GM19468 (cell line): ENCODE measurements around the gene DPP6.

Source experiments
- ATAC-seq: cut with Tn5 transposase; IDR thresholded peaks from one replicate; pipeline ENCODE4 v1.9.1; 2021; ENCODE audit warnings: mild to moderate bottlenecking, moderate library complexity, moderate number of reproducible peaks; ENCODE audit not compliant: unreplicated experiment; ENCODE audit errors: extremely low read depth

The DPP6 gene

DNA sequence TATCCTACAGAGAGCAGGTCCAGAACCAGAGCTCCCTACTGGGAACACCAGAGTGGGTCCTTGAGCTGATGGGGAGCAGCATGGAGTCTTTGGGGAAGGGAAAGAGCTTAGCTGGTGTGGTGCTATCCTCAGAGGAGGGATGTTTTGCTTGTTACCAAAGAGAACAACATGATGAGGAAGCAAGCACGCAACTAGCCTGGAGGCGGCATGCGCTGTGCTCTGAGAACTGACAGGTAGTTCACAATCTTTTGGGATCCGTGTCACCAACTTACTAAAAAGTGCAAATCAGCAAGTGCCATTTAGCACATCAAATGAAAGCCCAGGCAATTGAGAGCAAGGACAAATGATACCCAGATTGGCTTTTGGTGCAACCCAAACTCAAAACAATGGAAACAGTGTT is 257.9 kb downstream of the DPP6 start:
- no peak for ATAC-seq

DNA sequence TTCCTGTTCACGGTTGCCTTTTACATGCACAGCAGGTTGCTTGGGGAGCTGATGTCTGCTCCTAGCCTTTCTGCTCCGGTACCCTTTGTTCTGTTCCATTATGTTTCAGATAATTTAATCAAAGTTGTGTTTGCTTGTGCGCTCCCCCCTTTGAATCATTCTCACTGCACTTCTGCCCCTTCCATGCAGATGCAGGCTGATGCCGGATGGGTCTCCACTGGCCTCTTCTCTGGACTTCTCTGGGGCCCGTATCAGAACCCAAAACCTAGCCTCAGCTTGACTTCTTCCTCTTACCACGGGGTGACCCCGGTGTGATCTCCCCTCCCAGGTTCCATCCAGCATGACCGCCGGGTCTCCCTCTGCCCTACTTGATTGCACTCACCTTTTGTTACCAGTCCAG is 272.0 kb downstream of the DPP6 start:
- ATAC-seq, result no peak

DNA sequence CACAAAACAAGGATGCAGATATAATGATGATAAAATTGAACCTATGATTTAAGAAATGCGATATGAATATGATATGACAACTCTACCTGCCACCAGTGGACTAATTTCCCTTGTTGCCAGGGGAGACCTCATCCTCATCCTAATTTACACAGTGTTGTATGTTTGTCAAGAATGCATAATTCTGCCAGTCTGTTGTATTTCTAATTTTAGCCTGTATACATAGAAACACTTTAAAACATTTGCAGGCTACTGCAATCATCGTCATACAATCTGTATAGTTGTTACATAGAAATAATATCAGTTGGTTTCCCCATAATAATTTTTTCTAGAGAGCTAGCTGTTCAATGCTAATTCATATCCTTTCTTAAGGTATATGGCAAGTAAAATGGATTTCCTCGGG is 274.2 kb downstream of the DPP6 start:
- ATAC-seq, result no peak

DNA sequence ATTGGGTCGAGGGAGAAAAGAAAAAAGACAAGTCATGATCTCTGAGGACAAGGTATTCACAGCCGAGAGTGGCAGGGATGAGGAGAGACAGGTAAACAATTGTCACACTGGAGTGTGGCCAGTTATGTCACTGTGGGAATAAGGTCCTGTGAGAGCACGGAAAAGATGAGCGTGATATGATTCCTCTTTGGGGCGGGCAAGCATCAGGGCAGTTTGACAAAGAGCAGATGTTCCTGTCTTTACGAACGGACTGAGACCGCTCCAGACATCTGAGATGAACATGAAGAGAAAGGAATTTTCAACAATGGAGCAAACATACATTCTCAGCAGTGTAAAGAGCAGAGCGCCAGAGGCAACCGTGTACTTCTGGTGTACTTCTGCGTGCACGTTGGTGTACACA is 278.1 kb downstream of the DPP6 start:
- ATAC-seq, result no peak

DNA sequence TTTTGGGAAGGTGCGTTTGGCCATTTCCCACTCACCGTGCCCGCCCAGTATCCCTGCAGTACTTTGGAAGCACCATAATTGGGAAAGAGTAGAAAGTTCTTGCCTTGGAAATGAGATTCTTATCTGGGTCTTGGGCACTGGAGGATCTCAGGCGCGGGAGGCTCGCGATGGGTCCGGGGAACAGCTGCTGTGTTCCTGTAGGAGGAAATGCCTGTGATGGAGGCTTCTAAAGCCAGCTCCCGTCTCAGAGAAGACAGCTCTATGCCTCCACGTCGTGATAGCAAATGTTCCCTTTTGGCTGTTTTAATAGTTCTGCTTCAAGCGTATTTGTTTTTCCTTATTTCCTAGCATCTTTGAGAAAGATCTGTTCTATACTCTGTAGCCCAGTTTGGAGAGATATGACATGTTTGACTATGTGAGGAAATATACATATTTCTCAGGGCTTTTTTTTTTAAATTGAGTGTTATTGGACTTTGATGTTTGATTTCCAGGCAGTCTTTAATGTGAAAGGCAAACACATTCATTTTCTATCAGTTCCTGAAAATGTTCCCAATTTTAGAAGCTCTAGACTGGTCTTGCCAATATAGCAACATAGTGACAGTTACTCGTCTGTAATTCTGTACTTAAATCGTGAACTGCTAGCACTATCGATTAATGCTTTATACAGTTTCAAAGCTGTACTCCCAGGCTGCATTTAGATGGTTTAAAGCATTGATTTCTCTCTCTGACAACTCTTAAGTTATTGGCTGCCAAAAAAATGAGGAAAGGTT is 280.8 kb downstream of the DPP6 start:
- ATAC-seq, result no peak

DNA sequence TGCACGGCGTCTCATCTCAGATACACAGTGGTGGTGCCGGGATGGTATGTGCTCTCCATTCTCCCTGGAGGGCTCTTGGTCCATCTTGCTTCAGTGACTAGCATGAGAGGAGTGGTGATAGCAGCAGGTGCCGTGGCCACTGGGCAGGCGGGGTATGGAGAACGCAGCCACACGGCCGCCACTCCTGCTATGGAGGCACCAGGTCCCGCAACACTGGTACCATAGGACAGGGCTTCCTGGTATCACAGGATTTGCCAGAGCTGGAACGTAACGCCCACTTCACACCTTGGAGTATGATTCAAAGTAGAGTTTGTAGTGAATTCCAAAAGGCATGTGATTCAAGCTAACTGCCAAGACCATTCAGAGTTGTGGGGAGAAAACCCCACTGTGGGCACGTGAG is 284.1 kb downstream of the DPP6 start:
- no peak for ATAC-seq

DNA sequence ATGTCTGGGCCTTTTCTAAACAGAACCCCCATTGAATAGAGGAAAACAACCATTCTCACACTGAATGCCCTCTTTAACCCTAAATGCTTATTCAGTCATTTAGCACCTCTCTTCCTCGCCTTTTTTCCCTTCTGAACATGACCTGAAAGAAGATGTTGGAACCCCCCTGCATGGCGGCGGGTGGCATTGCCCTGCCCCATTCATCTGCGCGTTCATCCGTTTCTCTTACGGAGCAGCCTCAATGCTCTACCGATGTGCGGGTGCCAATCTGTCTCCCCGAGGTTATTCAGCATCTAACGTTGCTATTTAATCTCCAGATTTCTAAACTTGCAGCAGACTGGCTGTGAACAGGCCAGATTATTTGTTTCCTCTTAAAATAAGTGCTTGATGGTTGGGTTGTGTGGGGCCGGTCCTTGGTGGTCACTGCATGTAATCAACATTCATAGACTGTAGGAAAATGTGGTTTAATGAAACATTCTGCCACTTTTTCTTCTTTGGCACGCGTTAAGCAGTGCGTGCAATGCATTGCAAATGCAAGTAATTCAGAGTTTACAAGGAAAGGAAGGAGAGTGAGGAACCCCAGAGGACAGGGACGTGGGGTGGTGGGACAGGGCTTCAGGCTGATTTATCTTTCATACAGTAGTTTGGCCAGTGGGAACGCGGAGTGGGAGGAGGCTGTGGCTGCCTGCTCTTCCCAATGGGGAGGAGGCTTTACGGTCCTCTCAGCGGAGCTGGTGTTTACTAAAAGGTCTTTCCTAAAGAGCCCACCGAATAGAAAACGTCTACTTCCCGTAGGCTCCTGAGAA is 286.7 kb downstream of the DPP6 start:
- no peak for ATAC-seq

DNA sequence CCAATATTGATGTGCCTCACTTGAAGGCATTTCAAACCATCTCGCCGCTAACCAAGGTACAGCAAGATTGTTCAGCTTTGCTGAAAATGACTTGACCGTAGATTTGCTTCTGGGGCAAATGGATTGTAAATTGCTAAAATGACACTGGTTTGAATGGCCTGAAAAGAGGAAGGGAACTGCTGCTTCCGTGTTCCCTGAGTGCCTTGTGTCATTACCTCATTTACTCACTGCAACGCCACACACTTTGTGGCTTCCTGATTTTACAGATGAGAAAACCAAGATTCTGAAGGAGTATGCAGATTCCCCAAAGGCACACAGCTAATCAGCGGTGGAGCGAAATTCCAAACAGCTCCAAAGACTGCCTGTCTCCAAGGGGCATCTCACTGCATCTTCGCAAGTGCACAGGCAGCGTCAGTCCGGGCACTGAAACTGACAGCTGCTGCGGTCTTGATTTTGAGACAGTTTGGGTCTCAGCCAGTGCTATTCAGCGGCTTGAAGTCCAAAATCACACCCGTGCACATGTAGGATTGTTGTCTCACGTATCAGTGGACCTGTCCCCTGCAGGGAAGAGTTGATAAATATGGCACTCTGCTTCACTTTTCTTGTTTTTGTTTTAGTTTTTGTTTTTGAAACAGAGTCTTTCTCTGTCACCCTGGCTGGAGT is 290.9 kb downstream of the DPP6 start:
- ATAC-seq, result no peak

DNA sequence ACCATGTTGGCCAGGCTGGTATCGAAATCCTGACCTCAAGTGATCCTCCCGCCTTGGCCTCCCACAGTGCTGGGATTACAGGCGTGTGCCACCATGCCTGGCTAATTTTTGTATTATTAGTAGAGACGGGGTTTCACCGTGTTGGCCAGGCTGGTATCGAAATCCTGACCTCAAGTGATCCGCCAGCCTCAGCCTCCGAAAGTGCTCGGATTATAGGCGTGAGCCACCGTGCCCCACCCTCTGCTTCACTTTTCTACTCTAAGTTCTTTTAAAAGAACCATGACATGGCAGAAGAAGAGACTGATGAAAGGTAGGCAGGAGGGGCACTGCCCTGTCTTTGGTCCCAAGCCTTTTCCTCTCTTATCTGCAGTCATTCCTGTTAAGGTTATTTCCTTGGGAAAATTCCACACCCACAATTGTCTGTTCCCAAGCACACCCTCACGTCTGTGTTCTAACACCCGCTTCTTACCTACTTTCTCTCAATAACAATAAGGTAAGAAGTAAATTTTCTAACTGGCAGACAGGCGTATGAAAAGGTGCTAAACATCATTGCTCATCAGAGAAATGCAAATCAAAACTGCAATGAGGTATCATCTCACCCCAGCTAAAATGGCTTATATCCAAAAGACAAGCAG is 291.7 kb downstream of the DPP6 start:
- ATAC-seq, result no peak

DNA sequence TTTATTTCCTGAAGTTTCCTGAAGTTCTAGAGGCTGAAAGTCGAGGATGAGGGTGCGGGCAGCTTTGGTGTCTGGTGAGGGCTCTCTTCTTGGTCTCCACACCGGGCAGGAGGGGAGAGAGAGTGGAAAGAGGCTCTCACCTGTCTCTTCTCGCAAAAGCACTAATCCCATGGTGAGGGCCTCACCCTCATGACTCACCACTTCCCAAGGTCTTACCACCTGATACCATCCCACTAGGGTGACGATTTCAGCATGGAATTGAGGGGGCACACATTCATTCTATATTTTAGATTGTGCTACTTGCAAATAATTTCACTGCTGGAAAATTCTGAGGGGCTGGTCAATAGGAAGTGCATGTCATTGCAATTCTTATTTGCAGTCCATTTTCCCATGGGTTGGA is 292.9 kb downstream of the DPP6 start:
- no peak for ATAC-seq

DNA sequence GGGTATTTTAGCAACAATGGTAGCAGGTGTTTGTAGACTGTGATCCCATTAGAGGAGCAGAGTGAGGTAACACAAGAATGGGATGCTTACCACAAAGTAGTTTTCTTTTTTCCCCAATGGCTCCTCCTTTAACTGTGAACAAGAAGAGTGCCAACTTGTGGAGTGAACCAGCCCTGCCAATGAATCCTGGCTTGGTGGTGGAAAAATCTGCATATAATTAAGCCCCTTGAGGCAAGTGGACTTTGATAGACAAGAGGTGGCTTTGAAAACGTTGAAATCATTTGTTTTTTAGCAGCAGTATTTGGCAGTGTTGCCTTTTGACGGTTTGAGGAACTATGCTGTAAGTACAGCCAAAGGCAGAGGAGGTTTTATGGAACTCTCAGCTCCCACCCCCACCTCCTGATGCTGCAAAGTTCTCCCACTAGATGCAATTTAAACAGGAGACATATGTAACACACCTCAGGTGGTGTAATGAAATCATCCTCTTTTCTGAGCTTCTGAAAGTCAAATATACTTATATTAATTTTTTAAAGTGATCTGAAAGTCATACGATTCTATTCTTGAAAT is 295.6 kb downstream of the DPP6 start:
- ATAC-seq, result no peak

DNA sequence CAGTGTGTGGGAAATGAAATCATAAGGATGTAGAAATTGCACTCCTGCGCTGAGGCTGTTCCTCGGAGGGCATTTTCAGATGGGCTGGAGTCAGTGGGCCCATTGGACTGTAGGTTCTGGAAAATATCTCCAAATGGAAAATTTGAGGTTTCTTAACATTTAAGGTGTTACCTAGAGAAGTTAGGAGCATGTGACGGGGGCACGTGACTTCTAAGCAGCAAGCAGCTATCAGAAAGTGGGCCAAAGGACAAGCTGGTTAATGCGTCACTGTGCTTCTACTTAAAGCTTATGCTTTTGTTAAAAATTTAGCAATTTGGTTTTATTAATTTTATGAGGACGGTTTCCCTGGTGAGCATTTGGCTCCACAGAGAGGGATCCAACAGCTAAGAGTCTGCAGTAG is 298.7 kb downstream of the DPP6 start:
- no peak for ATAC-seq

DNA sequence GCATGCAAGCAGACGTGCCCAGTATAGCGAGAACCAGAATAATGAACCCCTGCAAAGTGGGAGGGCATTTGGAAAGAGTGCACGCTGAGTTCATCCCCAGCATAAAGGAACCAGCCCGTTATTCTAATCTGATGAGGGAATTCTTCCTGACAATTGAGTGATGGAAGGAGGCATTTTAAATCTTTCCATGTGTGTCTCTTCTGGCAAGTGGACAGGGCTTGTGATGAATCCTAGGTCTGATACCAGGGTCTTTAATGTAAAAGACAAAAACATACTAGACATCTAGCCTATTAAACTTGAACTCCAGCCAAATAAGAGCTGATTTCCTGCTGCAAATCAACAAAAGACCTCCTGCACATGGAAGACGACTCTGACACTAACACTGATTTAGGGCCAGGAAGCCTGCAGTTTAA is 301.2 kb downstream of the DPP6 start:
- no peak for ATAC-seq

DNA sequence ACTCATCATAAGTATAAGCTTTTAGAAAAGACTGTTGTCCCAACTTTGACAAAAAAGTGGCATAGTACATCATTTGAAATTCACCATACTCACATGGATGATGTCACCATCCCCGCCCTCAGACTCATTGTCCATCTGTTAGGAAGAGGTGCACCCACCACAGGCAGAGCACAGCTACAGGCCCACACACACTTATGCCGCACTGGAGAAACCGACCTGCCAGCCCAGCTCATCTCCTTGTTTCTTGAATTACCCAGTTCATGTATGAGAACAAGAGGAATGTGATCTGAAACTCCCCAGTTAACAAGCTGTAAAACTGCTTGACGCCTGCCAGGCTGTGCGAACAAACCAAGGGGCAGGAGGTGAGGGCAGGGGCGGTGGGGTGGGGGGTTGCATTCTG is 312.0 kb downstream of the DPP6 start:
- no peak for ATAC-seq

DNA sequence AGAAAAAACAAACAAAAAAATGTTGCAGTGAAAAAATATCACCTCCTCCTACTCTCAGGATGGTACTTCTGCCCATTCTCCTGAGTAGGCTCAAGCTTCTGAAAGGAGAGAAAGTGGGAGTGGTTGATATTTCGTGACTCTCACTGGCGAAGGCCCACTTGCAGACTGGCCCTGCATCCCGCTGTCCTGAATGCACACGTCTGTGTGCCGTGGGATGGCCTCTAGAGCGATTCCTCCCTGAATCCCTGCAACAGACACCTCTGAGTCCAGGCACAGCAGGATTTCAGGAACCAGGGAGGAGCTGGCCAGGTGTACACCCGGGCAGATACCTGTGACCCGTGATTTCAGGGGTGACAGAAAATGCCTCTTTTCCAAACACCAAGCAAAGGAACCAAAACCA is 319.2 kb downstream of the DPP6 start:
- ATAC-seq, result no peak

DNA sequence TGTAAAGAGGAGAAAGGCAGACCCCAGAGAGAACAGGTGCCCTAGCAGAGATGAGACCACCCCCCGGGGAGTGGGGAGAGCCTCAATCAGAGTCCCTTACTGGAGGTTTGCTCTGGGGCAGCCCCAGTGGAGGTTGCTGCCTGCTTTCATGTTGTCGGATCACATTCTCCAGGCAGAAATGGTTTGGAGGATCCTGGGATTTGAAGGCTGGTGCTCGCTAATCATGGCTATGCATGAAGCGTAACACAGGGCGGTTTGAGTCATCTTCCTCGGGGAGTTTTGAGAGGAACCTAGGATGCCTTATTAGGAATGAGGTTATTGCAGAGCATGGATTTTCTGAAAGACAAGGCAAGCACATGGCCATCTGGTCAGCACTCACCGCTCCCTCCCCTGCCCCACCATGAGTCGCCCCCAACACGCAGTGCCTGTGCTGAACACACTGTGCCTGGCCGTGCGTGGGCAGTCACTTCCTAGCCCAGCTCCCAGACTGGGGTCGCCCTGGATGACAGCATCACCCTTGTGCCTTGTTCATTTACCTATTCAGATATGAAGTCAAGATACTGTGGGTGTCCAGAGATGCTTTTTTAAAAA is 319.9 kb downstream of the DPP6 start:
- ATAC-seq, result no peak

DNA sequence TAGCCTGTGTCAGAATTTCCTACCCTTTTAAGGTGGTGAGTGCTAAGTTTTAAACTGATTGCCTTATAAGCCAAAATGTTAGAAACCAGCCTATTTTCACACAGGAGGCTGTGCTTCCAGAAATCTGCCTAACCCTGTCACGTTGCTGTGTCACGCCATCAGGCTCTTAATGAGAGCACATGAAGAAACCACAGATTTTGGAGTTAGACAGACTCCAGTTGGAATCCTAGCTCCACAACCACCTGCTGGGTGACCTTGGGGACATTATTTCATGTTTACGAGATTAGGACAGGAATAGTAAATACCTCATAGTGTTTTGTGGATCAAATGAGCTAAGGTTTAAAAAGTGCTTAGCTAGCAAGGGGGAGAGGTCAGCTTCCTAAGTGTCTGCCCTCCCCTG is 321.8 kb downstream of the DPP6 start:
- ATAC-seq, result no peak

DNA sequence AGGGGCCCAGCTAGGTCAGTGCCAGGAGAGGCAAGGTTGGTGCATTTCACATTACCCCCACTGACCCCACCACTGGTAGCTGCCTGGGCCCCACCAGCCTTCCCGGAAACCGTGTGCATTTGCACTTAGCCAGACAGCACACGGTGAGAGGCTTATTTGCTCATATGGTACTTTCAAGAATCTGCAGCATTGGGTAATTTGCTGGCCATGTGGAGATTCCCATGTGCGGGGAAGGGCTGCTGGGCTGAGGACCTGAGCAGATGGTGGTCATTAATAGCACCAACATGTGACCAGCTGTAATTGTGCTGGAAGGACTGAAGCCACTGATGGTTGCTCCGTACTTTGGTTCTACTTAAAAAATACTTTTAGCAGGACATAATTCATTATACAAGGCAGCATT is 323.8 kb downstream of the DPP6 start:
- no peak for ATAC-seq

DNA sequence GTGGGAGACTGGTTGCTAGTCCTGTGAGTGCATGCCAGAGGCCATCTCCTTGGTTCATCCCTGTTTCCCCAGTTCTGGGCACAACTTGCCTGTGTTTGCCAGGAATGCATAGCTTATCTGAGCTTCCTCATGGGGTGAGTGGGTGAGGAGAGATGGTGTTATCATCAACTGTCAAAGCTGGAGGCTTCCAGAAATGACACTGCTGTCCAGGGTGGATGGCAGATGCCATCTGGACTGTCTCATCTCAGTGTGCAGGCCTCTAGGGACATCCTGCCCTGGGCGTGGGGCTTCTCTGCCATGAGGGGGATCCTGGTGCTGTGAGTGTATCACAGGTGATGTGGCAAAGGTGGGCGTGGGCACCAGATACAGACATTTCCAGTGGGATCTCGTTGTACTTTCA is 328.6 kb downstream of the DPP6 start:
- ATAC-seq, result no peak

DNA sequence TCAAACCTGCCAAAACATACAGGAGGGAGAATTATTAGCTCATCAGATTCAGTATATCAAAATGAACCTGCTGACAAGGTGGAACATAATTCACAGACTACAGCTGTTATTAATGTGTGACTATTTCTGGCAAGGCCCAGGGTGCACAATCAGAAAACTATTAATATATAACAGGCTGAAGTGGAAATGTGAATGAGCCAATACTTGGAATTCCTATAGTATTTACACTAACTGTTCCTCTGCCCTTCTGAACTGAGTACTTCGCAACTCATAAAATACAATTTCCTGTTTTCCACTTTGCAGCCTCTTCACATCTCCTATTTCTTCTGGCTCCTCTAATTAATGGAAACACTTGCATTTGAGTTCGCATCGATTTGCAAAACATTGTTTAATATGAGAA is 330.8 kb downstream of the DPP6 start:
- no peak for ATAC-seq
